ENCODE results near the gene FGF18. TPM values are rescaled to one million over a fixed set of nuclear protein-coding genes. Genes with fewer than 3 reads are reported as not detected.

FGF18 gene
- total and polyA plus RNA-seq, 7 donors: 0.28 to 3.0 (median 0.48) TPM; not detected in 3

DNA sequence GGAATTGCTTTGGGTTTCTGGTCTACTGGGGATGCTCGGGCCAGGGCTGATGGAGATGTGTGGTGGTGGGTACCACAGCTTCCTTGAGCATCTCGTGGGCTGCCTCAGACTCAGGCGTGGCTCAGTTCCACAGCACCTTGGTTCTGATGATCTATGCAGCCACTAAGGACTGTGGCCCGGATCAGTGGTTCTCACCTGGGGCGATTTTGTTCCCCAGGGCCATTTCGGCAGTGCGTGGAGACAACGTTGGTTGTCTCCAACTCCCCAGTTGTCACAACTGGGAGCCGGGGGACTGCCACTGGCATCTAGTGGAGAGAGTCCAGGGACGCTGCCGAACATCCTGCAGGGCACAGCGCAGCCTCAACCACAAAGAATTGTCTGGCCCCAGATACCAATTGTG lies 47.7 kb downstream of the FGF18 start:
- Histone ChIP-seq H3K4me3 (no peak overlapping the region), H3K4me1 (no peaks in the 10 kb centered on the region), H3K36me3 (no peaks in the 10 kb centered on the region), H3K27me3 (no peaks in the 10 kb centered on the region), H3K9me3 (no peaks in the 10 kb centered on the region), H3K27ac (no peak overlapping the region)
- TF ChIP-seq, protein P1, sequence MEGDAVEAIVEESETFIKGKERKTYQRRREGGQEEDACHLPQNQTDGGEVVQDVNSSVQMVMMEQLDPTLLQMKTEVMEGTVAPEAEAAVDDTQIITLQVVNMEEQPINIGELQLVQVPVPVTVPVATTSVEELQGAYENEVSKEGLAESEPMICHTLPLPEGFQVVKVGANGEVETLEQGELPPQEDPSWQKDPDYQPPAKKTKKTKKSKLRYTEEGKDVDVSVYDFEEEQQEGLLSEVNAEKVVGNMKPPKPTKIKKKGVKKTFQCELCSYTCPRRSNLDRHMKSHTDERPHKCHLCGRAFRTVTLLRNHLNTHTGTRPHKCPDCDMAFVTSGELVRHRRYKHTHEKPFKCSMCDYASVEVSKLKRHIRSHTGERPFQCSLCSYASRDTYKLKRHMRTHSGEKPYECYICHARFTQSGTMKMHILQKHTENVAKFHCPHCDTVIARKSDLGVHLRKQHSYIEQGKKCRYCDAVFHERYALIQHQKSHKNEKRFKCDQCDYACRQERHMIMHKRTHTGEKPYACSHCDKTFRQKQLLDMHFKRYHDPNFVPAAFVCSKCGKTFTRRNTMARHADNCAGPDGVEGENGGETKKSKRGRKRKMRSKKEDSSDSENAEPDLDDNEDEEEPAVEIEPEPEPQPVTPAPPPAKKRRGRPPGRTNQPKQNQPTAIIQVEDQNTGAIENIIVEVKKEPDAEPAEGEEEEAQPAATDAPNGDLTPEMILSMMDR (IDR thresholded peaks at IDR 0.05): no peak
- TF ChIP-seq POLR2A (IDR thresholded peaks at IDR 0.05) (no peak), POLR2AphosphoS5 (IDR thresholded peaks at IDR 0.05) (no peak), EP300 (IDR thresholded peaks at IDR 0.05) (no peak)
- 90 to 93% methylated on average over 12 of the region's 12 CpGs for WGBS, 2 donors
- DNase-seq: no peak
- intact Hi-C loops (cut with DNase I): no loop called here

DNA sequence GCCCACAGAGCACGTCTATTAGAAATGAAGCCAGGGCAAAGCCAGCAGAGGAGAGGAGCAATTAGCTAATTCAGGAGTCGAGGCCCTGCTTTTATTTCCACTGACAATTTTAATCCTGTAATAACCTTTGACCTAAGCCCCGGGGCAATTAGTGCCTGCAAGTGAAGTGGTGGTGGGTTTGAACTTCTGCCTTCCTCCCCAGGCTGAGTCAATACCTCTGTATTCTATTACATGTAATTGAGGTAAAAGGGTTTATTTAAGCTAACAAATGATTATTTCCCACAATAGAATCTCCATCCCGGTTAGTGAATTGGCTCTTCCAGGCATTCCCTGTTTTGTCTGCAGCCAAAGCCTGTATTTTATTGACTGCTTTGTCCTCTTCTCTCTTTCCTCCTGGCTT lies 49.9 kb downstream of the FGF18 start:
- 23 to 56% methylated on average over 4 of the region's 4 CpGs for WGBS, 2 donors
- H3K9me3 ChIP-seq: no peaks in the 10 kb centered on the region

DNA sequence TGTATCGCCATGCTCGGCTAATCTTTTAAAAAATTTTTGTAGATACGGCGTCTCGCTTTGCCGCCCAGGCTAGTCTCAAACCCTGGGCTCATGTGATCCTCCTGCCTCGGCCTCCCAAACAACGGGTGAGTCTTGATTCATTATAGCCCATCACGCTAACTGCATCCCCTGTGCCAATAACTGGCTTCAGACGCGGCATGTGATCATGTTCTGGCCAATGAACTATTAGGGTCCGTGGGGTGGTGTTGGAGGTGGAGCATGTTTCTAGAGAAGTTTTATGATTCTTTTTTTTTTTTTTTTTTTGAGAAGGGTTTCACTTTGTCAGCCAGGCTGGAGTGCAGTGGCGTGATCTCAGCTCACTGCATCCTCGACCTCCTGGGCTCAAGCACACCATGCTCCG lies 51.0 kb downstream of the FGF18 start:
- TF ChIP-seq, protein P1 (IDR thresholded peaks at IDR 0.05): no peak
- TF ChIP-seq EP300 (IDR thresholded peaks at IDR 0.05) (no peak), POLR2A (IDR thresholded peaks at IDR 0.05) (no peak), POLR2AphosphoS5 (IDR thresholded peaks at IDR 0.05) (no peak)
- Histone ChIP-seq H3K9me3 (no peaks in the 10 kb centered on the region), H3K36me3 (no peaks in the 10 kb centered on the region), H3K27me3 (no peaks in the 10 kb centered on the region), H3K4me3 (no peak overlapping the region), H3K27ac (no peak overlapping the region), H3K4me1 (no peaks in the 10 kb centered on the region)
- DNase-seq: no peak
- 94 to 95% methylated on average over 15 of the region's 15 CpGs for WGBS, 2 donors
- intact Hi-C loops (cut with DNase I): no loop called here

More for the DNA sequence above, 49.9 kb downstream of the FGF18 start:
- Histone ChIP-seq H3K36me3 (no peaks in the 10 kb centered on the region), H3K4me3 (no peak overlapping the region), H3K4me1 (no peaks in the 10 kb centered on the region), H3K27me3 (no peaks in the 10 kb centered on the region), H3K27ac (no peak overlapping the region)
- TF ChIP-seq POLR2AphosphoS5 (IDR thresholded peaks at IDR 0.05): no peak
- TF ChIP-seq EP300 (IDR thresholded peaks at IDR 0.05): no peak
- TF ChIP-seq, protein P1 (IDR thresholded peaks at IDR 0.05): no peak
- no peak for TF ChIP-seq POLR2A (IDR thresholded peaks at IDR 0.05)
- intact Hi-C loops (cut with DNase I): no loop called here
- no peak for DNase-seq

DNA sequence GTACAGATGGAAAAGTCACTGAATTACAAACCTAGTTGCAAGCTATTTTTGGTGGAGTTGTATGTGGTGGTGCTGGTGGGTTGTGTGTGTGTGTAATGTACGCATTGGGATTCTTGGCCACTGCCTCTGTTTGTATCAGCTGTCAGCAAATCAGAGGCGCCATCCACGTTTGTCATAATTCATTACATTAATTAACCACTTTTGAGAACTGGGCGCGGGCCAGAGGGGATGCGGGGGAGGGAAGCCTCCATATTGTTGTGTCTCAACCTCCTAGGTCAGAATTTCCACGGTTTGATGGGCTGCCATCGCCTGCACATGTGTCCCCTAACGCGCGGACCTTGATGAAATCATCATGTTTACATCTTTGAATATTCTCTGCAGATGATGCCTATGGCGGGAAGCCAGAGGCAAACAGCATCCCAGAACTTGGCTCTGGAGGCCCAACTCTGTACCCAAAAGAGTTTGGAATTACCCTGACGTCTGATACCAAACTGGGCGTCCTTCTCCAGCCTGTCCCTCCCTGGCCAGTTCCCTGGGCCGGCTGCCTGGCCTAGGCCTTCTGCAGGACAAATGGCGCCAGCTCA lies 54.9 kb downstream of the FGF18 start:
- no peak for DNase-seq
- H3K36me3 ChIP-seq: no peaks in the 10 kb centered on the region
- WGBS, 2 donors: 89% methylated on average over 16 of the region's 16 CpGs
- no peak overlapping the region for H3K4me3 ChIP-seq
- H3K27me3 ChIP-seq: no peaks in the 10 kb centered on the region
- H3K4me1 ChIP-seq: no peaks in the 10 kb centered on the region
- H3K9me3 ChIP-seq: no peaks in the 10 kb centered on the region
- no peak overlapping the region for H3K27ac ChIP-seq
- TF ChIP-seq POLR2AphosphoS5 (IDR thresholded peaks at IDR 0.05) (no peak), POLR2A (IDR thresholded peaks at IDR 0.05) (no peak), EP300 (IDR thresholded peaks at IDR 0.05) (no peak)
- TF ChIP-seq, protein P1 (IDR thresholded peaks at IDR 0.05): no peak
- intact Hi-C loops (cut with DNase I): no loop called here

DNA sequence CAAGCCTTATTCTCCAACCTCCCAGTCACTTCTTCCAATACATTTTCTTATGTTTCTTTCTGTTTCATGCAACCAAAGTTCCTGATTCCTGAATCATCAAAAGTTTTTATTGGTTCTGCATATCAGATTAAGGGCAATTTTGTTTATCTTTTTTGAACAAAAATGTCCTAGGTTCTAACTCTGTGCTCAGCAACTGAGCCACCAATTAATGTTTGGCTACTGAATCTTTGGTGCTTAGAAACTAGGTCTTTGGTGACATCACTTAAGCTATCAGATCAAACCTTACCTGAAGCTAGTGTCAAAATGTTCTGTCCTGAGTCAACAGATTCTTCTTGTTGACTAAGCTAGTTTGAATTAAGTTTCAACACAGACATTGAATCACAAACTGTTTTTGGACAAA lies 56.1 kb downstream of the FGF18 start:
- intact Hi-C loops (cut with DNase I): no loop called here
- no peaks in the 10 kb centered on the region for H3K36me3 ChIP-seq
- no peaks in the 10 kb centered on the region for H3K4me1 ChIP-seq
- no peak overlapping the region for H3K27ac ChIP-seq
- TF ChIP-seq, protein P1 (IDR thresholded peaks at IDR 0.05): no peak
- no peaks in the 10 kb centered on the region for H3K9me3 ChIP-seq
- H3K4me3 ChIP-seq: no peak overlapping the region
- DNase-seq: no peak
- no peaks in the 10 kb centered on the region for H3K27me3 ChIP-seq

Data from sigmoid colon (tissue), 7 donors.